ENCODE measurements around the gene ITPRIPL1. TPM values are rescaled to one million over a fixed set of nuclear protein-coding genes. Genes with fewer than 3 reads are reported as not detected.

Gene ITPRIPL1
- total and polyA plus RNA-seq, 2 of the 8 experiments (the other 6 are each of a cell fraction or from before 2014, with no cell fraction given): 10.6 to 16.1 TPM

DNA sequence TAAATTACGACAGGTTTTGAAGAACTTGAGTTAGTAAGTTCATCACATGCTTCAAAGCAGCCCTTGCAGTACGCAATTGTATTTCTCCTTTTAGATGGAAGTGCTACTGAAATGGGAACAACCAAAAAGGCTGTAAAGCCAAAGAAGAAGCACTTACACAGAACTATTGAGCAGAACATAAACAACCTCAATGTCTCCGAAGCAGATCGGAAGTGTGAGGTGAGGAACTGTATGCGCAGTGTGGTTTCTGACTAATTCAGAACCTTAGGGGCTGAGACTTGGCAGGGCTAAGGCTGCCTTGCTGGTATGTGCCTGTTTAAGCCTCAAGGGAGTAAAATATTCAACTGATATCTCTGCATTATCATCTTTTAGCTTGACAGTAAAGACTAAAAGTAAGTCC is 18.9 kb downstream of the ITPRIPL1 start:
- Histone ChIP-seq H2BK5ac (ENCODE audit: low read depth, low read length) (no peak overlapping the region), H4K5ac (ENCODE audit: insufficient read length, low read depth, low read length) (no peak overlapping the region), H4K91ac (replicated peaks; ENCODE audit: insufficient read length, low read length) (no peak overlapping the region), H3K27me3 (replicated peaks in 1 of 4; ENCODE audit: control insufficient read depth in 3 of 4, extremely low read depth in 1 of 4, insufficient read depth in 3 of 4, low read length in 3 of 4) (no peaks in the 10 kb centered on the region), H2BK15ac (ENCODE audit: low read length) (no peak overlapping the region), H2AFZ (ENCODE audit: low read length) (no peak overlapping the region), H4K20me1 (replicated peaks in 1 of 2; ENCODE audit: control insufficient read depth in 1 of 2, insufficient read depth in 2 of 2, low read length in 2 of 2) (peaks cover 2% of the 10 kb centered on the region in 2 experiments), H3K4me3 (ENCODE audit: extremely low read depth in 1 of 4, insufficient read depth in 2 of 4, low read depth in 3 of 4, low read length in 4 of 4) (no peak overlapping the region), H3K4me1 (replicated peaks in 1 of 4; ENCODE audit: control insufficient read depth in 3 of 4, insufficient read depth in 4 of 4, low read length in 3 of 4) (no peaks in the 10 kb centered on the region; a peak in 1 of 7 replicates), H3K23ac (ENCODE audit: insufficient read length) (no peak overlapping the region), H3K9me3 (ENCODE audit: insufficient read depth in 2 of 2, low read depth in 1 of 2, low read length in 1 of 2) (no peaks in the 10 kb centered on the region), H2BK20ac (ENCODE audit: low read length) (no peak overlapping the region), H3K79me1 (ENCODE audit: low read depth, low read length) (0 out of 2 replicates have a peak, but pooled peaks cover 4% of the 10 kb centered on the region), H3K9ac (replicated peaks in 1 of 4; ENCODE audit: extremely low read depth in 1 of 4, low read depth in 3 of 4, low read length in 3 of 4) (no peak overlapping the region), H2BK12ac (ENCODE audit: low read depth, low read length) (no peak overlapping the region), H3K4ac (replicated peaks; ENCODE audit: insufficient read length, low read depth, low read length) (no peak overlapping the region), H4K8ac (ENCODE audit: extremely low read depth, insufficient read depth, low read length) (no peak overlapping the region), H2AK5ac (ENCODE audit: low read depth, low read length) (no peak overlapping the region), H2BK120ac (replicated peaks; ENCODE audit: low read depth, low read length) (no peak overlapping the region), H3K18ac (ENCODE audit: extremely low read depth, low read length) (no peak overlapping the region), H3K56ac (replicated peaks; ENCODE audit: insufficient read length, low read depth, low read length) (no peak overlapping the region), H3K27ac (ENCODE audit: low read depth, low read length) (no peak overlapping the region), H3K79me2 (ENCODE audit: control insufficient read depth in 1 of 2, insufficient read depth in 2 of 2, low read length in 2 of 2) (peaks cover 0 to 28% of the 10 kb centered on the region in 2 experiments; a peak in 2 of 4 replicates), H3K36me3 (ENCODE audit: control insufficient read depth in 2 of 4, insufficient read depth in 4 of 4, low read length in 3 of 4) (peaks cover 22 to 57% (median 52%) of the 10 kb centered on the region in 4 experiments), H3K14ac (ENCODE audit: insufficient read length) (no peak overlapping the region), H3K23me2 (ENCODE audit: low read depth, low read length) (no peaks in the 10 kb centered on the region), H3K4me2 (ENCODE audit: insufficient read depth in 1 of 2, low read depth in 2 of 2, low read length in 2 of 2) (no peak overlapping the region)
- CTCF ChIA-PET (ENCODE audit: partially characterized antibody): interaction anchor here (0.6 to 2.1 kb wide), 4 partner anchors 17 to 229 kb away, joined by 3 to 16 read pairs (median 5); no protein-coding TSS in a partner anchor
- POLR2A ChIA-PET (ENCODE audit: partially characterized antibody): interaction anchor here (1.1 to 2.6 kb wide), 4 partner anchors 8 to 47 kb away, joined by 3 to 11 read pairs (median 6); partner anchors contain the start of gene NCAPH
- DNase-seq (ENCODE audit: low read depth in 1 of 2, low spot score in 2 of 2): no peak
- no peak for TF ChIP-seq TAF7 (optimal IDR thresholded peaks at IDR 0.05; ENCODE audit: borderline replicate concordance, low read depth, low read length)
- TF ChIP-seq, protein P1, sequence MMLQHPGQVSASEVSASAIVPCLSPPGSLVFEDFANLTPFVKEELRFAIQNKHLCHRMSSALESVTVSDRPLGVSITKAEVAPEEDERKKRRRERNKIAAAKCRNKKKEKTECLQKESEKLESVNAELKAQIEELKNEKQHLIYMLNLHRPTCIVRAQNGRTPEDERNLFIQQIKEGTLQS (IDR thresholded peaks at IDR 0.05; ENCODE audit: insufficient read depth, low read depth, low read length): no peak
- no peak for TF ChIP-seq POLR2AphosphoS5 (IDR thresholded peaks at IDR 0.05; ENCODE audit: low read depth, low read length)
- no peak for TF ChIP-seq TEAD4 (IDR thresholded peaks at IDR 0.05; ENCODE audit: low read depth, low read length)
- TF ChIP-seq FOSL1 (IDR thresholded peaks at IDR 0.05; ENCODE audit: insufficient read depth, low read depth, low read length): no peak
- 95% methylated on average over 5 of the region's 5 CpGs; no CpG with 5 or more reads in 1 of the 2 experiments for WGBS, 2 experiments (ENCODE audit: extremely low coverage in 1 of 2, insufficient coverage in 1 of 2, insufficient read length in 1 of 2, insufficient replicate concordance in 2 of 2, low coverage in 1 of 2, low lambda C conversion rate in 2 of 2, missing lambda C conversion rate in 1 of 2)
- FAIRE-seq: no peak

All from H1 (cell line).